HG03571 (cell line): ENCODE results near the gene HIPK3.
"Not testable (repeated sequence)": the region's sequence is repeated elsewhere in the genome, so short reads cannot be mapped to it uniquely, and the experiment has no call there.

Source experiments
- ATAC-seq: cut with Tn5 transposase; IDR thresholded peaks from one replicate; pipeline ENCODE4 v1.9.1; 2021; ENCODE audit not compliant: unreplicated experiment

HIPK3 gene

GRCh38 chr11:33350287-33350686 lies 93.1 kb downstream of the HIPK3 start:
- no peak for ATAC-seq

DNA sequence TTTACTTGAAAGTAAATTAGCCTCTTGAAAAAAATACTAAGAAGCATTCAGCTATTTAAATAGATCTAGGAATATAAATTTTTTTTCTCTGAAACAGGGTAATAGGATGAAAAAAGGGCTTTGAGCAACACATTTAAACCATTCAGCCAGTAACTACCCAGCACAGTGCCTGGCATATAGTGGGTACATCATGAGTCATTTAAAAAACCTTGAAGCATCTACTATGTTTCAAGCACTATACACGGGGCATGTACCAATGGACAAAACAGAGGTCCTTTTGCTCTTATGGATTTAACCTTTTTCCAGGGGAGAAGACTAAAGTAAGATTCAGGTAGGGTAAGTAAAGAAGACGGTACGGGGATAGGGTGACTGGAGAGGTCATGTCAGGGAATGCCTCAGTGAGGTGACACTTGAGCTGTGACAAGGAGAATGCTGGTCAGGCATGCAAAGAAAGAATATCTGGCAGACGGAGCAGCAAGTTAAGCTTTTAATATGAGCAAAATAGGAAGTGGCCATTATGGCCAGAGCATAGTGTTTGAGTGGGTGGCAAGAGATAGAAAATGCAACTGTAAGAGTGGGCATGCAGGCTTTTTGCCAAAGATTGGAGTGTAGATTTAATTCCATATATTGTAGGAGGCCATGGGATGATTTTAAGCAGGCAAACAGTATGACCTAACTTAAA lies 101.1 kb downstream of the HIPK3 start:
- no peak for ATAC-seq

DNA sequence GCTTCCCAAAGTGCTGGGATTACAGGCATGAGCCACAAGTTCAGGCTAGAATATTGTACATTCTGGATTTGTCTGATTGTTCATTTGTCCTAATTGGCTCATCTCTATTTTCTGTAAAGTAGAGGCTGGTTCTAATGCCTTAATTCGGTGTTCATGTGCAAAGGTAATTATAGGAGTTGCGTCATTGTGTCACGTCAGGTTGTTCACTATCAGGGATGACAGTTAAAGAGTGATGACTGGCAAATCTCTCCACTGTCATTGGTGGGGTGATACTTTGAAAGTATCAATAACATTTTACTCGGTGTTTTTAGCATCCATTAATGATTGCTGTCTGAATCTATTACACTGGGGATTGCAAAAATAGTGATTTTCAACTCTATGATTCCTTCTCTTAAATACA lies 103.5 kb downstream of the HIPK3 start:
- no peak for ATAC-seq

DNA sequence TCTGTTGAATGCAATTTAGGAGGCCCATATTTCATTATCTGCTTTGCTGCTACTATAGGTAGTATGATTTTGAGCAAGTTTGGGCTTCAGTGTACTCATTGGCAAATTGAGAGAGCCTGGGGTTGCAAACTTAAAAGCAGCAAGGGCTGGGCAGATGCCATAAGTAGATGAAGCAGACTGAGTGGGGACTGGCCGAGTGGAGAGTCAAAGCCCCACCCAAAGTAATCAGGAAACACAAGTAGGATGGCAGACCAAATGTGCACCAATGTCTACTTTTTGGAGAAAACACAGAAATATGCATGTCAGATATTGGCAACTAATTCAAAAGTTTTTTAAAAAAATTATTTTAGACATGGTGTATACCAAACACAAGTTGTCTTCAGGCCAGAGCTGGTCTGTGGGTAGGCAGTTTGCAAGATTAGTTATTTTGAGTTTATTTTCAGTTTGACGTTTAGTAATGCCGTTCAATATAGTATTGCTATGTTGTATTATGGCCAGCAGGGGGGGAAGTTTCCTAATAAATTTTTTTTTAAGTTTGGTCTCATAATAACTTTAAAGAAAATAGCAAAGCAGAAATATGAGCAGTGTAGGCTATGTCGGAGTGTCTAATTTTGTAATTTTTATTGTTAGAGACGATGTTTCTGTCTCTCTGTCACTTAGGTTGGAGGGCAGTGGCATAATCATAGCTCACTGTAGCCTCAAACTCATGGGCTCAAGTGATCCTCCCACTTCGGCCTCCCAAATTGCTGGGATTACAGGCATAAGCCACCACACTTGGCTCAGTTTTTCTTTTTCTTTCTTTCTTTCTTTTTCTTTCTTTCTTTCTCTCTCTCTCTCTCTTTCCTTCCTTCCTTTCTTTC lies 105.1 kb downstream of the HIPK3 start:
- ATAC-seq, result no peak

GRCh38 chr11:33366918-33367317 lies 109.7 kb downstream of the HIPK3 start:
- ATAC-seq, result no peak

DNA sequence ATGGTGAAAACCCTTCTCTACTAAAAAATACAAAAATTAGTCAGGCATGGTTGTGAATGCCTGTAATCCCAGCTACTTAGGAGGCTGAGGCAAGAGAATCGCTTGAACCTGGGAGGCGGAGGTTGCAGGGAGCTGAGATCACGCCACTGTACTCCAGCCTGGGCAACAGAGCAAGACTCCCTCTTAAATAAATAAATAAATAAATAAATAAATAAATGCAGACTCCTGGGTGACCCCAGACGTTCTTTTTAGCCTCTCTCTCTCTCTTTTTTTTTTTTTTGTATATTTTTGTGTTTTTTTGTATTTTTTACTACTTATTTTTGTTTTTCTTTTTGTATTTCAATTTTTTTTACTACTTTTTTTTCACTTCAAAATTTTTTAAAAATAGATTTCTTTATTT lies 111.3 kb downstream of the HIPK3 start:
- ATAC-seq, result not testable (repeated sequence)

- ATAC-seq, result no peak
These were observed 111.8 kb downstream of the HIPK3 start for GRCh38 chr11:33368931-33369330.

DNA sequence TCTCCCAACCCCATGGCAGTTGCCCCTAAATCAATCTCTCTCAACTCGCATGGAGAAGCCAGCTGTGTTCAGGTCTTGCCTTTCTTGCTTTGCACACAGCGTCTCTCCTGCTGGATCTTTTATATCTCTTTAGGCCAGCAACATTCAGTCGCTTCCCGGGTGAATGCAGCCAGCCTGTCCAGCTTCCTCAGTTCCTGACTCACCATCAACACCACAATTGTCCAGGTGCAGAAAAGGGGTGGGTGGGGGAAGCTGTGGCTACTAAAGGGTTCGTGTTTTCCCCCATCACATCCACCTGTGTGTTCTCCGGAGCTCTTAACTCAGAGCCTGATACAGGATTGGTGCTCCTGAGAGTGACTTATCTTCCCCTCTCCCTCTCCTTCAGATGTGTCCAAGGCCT lies 116.5 kb downstream of the HIPK3 start:
- no peak for ATAC-seq

- no peak for ATAC-seq
These were observed 118.1 kb downstream of the HIPK3 start for GRCh38 chr11:33375236-33375635.

DNA sequence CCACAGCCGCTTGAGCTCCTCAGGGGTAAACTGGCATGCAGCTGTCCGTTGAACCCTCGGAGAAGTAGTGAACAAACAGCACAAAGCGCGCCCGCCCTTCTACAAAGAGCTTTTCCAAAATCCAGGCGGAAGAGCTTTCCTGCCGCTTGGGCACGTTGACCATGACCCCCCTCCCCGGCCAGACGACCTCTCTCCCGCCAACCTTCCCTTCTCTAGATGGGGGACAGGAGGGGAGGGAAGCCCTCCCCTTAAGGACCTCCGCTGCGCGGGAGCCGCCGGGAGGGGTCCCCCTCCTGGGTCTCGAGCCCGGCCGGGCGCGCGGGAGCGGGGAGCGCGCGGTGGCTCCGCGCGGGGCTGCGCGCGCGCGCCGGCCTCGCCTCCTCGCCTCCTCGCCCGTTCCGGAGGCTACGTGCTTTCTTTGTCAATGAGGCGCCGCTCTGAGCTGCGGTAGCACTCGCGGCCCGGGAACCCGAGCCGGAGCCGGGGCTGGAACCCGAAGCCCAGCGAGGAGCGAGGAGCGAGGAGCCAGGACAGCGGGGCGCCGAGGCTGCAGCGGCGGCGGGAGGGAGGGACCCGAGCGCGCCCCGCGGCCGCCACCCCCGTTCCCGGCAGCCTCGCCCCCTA lies 118.6 kb downstream of the HIPK3 start, which contains the start of gene KIAA1549L:
Gene KIAA1549L, plus strand, starts transcription at position 421 of the 624 bp plus-strand sequence.
- ATAC-seq, result no peak

GRCh38 chr11:33376331-33377310 lies 119.4 kb downstream of the HIPK3 start:
- ATAC-seq, result no peak

- no peak for ATAC-seq
These were observed 120.5 kb downstream of the HIPK3 start for GRCh38 chr11:33377412-33378370.

DNA sequence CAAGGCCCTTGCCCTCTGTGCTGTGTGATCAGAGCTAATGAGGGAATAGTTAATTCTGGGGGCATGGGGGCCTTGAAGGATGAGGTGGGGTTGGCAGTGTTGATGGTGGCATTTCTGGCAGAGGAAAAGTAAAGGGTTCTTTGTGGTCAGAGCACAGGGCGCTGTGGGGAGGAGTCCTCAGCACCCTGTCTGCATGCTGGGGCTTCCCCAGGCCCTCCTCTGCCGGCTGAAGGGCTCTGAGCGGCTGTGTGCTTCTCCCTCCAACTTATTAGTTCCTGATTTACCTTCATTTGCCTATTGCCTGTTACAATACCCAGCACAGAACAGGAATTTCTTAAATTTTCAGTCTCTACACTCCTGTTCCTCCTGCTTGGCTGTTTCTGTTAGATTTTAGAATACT lies 122.8 kb downstream of the HIPK3 start:
- ATAC-seq, result peak; percentile 44

DNA sequence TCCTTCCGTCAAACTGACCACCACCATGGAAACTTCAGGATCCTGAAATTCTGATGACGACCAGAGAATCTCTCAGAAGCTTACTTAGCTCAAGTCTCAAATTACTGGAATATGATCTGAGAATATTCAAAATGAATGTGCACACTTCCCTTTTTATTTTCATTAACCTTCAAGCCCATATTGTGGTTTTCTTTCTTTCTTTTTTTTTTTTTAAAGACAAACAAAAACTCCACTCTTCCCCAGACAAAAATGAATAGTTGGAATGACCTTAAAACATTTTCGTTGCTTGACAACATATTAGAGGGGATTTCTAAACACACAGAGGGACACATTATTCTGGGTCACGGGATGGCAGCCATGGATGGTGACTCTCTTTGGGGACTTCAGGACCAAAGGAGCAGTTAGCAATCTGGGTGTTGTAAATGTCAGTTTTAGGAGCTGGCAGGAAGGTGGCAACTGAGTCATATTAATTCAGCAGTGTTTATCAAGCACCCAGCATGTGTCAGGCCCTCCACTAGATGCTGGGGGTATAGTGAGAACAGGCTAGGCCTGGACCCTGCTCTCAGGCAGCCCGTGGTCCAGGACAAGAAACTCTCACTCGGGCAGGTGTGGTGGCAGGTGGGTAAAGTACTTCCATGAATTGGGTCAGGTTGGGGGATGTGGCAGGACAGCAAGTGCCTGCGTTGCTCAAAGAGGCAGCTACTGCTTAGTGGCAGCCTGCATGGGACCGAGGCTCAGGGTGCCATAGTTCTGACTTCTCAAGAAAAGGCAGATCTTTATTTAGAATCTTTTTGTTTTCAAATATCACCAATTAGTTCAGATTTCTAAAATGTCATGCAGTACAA lies 126.1 kb downstream of the HIPK3 start:
- ATAC-seq, result no peak

- ATAC-seq, result no peak
These were observed 126.7 kb downstream of the HIPK3 start for GRCh38 chr11:33383920-33384209.

DNA sequence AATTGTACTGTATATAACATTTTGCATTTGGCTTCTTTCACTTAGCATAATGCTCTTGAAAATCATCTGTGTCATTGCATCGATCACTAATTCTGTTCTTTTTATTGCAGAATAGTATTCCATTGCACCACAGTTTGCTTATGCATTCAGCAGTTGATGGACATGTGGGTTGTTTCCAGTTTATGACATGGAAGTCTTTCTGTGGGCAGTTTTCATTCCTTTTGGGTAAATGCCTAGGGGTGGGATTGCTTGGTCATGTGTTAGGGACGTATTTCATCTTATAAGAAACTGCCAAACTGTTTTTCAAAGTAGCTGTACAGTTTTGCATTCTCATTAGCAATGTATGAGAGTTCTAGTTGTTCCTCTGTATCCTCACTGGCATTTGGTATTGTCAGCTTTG lies 127.0 kb downstream of the HIPK3 start:
- ATAC-seq, result no peak

DNA sequence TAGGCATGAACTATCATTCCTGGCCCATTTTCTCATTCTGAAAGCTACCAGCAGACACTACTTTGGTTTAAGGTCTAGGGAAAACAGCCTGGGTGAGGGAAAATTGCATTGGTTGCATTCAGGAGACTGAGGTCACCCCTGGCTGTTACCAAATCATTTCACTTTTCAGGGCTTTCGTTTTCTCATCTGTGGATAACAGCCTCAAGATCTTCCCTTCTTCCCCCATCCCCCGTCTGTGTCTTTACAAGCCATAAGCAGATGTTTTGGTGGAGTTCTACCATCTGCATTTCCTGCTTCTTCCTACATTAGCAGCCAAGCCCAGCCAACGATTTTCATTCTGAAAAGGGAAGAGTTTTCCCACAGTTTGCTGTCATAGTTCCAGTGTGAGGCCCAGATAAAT lies 130.4 kb downstream of the HIPK3 start:
- ATAC-seq, result peak; percentile 33

DNA sequence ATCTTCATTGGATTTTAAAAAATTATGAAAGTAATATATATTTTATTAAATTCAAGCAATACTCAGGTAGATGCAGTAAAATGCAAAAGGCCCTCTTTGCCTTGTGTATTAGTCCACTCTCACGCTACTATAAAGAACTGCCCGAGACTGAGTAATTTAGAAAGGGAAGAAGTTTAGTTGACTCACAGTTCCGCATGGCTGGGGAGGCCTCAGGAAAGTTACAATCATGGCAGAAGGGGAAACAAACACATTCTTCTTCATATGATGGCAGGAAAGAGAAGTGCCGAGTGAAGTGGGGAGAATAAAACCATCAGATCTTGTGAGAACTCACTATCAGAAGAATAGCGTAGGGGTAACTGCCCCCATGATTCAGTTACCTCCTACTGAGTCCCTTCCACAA lies 130.8 kb downstream of the HIPK3 start:
- ATAC-seq, result peak; percentile 37
